BJ (cell line): ENCODE results near the gene SPTLC2. TPM values are rescaled to one million over a fixed set of nuclear protein-coding genes. Genes with fewer than 3 reads are reported as not detected.

Source experiments
- CTCF ChIA-PET: fragments of 350-600 bp; formaldehyde crosslinking; extraction: SDS; loops from one replicate; lab custom pipeline; 2021; ENCODE audit warnings: antibody characterized with exemption, inconsistent platforms; lab: Yijun Ruan, JAX
- POLR2A ChIA-PET: fragments of 300-600 bp; sonication (Branson Sonifier 250); formaldehyde crosslinking; extraction: SDS; loops from one replicate; lab custom pipeline; 2021; ENCODE audit warnings: antibody characterized with exemption; lab: Charles Lee
- DNase-seq: peaks from one replicate; pipeline ENCODE4 v3.0.0-alpha.2; 2011; ENCODE audit warnings: low read depth
- H3K27me3 ChIP-seq: 2 replicates; pipeline ENCODE4 v1.6.0; 2011; ENCODE audit warnings: low read length; ENCODE audit not compliant: control insufficient read depth, insufficient read depth
- H3K36me3 ChIP-seq: 2 replicates; pipeline ENCODE4 v1.5.1; 2011; ENCODE audit warnings: low read length; ENCODE audit not compliant: control insufficient read depth, insufficient read depth
- H3K4me3 ChIP-seq: 2 replicates; pipeline ENCODE4 v1.5.1; 2011; ENCODE audit warnings: low read depth, mild to moderate bottlenecking, control low read depth, low read length
- CTCF ChIP-seq: IDR thresholded peaks from 2 replicates; pipeline ENCODE4 v1.5.1; 2011; ENCODE audit warnings: low read depth, mild to moderate bottlenecking, control low read depth, inconsistent platforms, low read length, moderate library complexity; ENCODE audit not compliant: insufficient read depth
- polyA plus RNA-seq: library from polyadenylated mRNA; depleted of rRNA; stranded (reverse); fragments of >200 nt; gene quantifications from 2 replicates; pipeline ENCODE4 v1.2.3, GENCODE V29; 2011

Gene SPTLC2
- polyA plus RNA-seq, 1 experiment, result 38.3 TPM

- ChIA-PET POLR2A (no interaction called here), CTCF (interaction anchor here (0.6 to 2.3 kb wide), 8 partner anchors 9 to 1043 kb away, joined by 3 to 10 read pairs (median 3); no protein-coding TSS in a partner anchor)
- DNase-seq, result no peak
- Histone ChIP-seq H3K27me3 (no peaks in the 10 kb centered on the region), H3K4me3 (no peak overlapping the region), H3K36me3 (no peaks in the 10 kb centered on the region)
- no peak for TF ChIP-seq CTCF
Measured at GRCh38 chr14:77654001-77654441, 37.6 kb upstream of the SPTLC2 start.

DNA sequence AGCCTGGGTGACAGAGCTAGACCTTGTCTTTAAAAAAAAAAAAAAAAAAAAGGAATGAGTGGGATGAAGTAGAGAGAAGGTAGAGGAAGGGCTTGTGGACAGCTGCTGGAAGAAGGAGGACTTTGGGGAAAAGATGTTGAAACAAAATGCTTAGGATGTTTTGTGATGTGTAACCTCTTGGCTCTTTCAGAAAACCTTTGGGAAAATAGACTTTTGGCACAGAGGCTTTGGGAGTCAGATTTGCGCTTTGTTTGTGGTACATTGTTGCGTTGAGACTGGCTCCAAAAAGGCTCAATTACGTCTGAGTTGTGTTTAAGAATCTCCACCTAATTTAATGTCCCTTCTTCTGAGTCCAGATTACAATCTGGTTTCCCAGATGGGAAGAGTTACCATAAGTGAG lies 32.9 kb upstream of the SPTLC2 start:
- no peak for DNase-seq
- CTCF ChIA-PET, result interaction anchor here (0.6 to 1.3 kb wide), 2 partner anchors 9 to 32 kb away, joined by 3 read pairs; no protein-coding TSS in a partner anchor
- Histone ChIP-seq H3K27me3 (0 out of 2 replicates have a peak, but pooled peaks cover 1% of the 10 kb centered on the region), H3K4me3 (no peak overlapping the region), H3K36me3 (no peaks in the 10 kb centered on the region)
- TF ChIP-seq CTCF, result no peak
- POLR2A ChIA-PET, result no interaction called here

DNA sequence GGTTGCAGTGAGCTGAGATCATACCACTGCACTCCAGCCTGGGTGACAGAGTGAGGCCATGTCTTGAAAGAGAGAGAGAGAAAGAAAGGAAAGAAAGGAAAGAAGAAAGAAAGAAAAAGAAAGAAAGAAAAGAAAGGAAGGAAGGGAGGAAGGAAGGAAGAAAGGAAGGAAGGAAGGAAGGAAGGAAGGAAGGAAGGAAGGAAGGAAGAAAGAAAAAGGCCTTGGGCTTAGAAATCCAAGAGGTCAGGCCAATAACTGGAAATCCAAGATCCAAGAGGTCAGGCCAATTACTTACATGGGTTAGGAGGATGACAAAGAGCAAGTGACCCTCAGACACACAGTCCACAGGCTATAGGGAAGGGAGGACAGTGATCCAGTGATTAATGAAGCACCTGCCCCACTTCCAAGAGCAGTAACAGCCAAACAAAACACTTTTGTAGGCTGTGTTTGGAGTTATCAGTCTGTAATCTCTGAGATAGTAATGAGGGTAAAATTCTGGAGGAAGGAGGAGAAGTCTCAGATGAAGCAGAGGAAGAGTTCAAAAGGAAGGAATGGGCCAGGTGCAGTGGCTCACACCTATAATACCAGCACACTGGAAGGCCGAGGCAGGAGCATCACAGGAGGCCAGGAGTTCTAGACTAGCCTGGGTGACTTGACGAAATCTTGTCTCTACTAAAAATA lies 32.2 kb upstream of the SPTLC2 start:
- Histone ChIP-seq H3K27me3 (0 out of 2 replicates have a peak, but pooled peaks cover 1% of the 10 kb centered on the region), H3K36me3 (no peaks in the 10 kb centered on the region), H3K4me3 (no peak overlapping the region)
- DNase-seq, result no peak
- POLR2A ChIA-PET, result no interaction called here
- TF ChIP-seq CTCF, result no peak
- CTCF ChIA-PET, result no interaction called here

GRCh38 chr14:77647853-77648252 lies 31.4 kb upstream of the SPTLC2 start:
- ChIA-PET CTCF (interaction anchor here (0.7 to 1.3 kb wide), 3 partner anchors 8 to 918 kb away, joined by 3 to 4 read pairs (median 3); no protein-coding TSS in a partner anchor), POLR2A (no interaction called here)
- Histone ChIP-seq H3K4me3 (no peak overlapping the region), H3K27me3 (0 out of 2 replicates have a peak, but pooled peaks cover 1% of the 10 kb centered on the region), H3K36me3 (no peaks in the 10 kb centered on the region)
- DNase-seq, result no peak
- no peak for TF ChIP-seq CTCF

- 0 out of 2 replicates have a peak, but pooled peaks cover 1% of the 10 kb centered on the region for H3K27me3 ChIP-seq
- ChIA-PET CTCF (interaction anchor here (1.3 kb wide), 2 partner anchors 9 to 94 kb away, joined by 3 to 4 read pairs; no protein-coding TSS in a partner anchor), POLR2A (no interaction called here)
- no peak overlapping the region for H3K4me3 ChIP-seq
- no peak for DNase-seq
- H3K36me3 ChIP-seq, result no peaks in the 10 kb centered on the region
- TF ChIP-seq CTCF, result no peak
Measured at GRCh38 chr14:77646907-77647306, 30.5 kb upstream of the SPTLC2 start.
